Measurements from ENCODE around the gene CDK4.

Gene CDK4

DNA sequence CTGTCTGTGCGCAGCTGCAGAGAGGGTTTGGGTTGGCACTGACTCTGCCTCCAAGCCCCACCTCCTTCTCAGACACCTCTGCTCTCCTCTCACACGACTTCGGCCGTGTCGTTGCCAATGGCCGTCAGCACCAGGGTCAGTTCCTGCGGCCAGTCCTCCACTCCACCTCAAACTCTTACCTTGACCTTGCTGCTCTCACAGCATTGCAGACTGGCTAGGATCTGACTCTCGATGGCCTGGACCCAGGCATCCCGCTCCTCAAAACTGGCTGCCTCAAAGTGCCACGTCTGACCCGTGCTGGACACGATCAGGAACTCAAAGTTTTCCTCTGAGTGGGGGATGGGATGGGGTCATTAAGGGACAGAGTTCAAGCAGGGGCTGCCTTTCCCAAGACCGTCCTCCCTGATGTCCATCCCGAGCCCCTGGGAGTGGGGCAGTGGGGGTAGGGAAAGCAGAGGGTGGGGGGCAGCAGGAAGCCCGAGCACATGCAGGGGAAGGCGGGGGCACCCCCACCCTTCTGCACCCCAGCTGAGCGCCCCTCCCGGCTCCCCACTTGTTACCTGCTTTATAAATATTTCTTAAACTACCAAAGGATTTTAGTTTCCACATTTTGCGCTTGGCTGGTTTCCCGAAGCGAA, 24.2 kb downstream of the CDK4 start:
- DNase-seq: no peak
- TF ChIP-seq EZH2 (optimal IDR thresholded peaks at IDR 0.05; ENCODE audit: low read depth, low read length): no peak
- TF ChIP-seq CTCF (IDR thresholded peaks at IDR 0.05; ENCODE audit: low read length): no peak
- TF ChIP-seq EZH2phosphoT487 (IDR thresholded peaks at IDR 0.05; ENCODE audit: low read length): no peak
- no peaks in the 10 kb centered on the region for H3K4me1 ChIP-seq (ENCODE audit: low read length)
- H3K4me3 ChIP-seq (ENCODE audit: low read length): no peak overlapping the region
- no peak overlapping the region for H3K9ac ChIP-seq (ENCODE audit: low read length)
- H3K79me2 ChIP-seq (ENCODE audit: low read length): no peaks in the 10 kb centered on the region
- H3K36me3 ChIP-seq (replicated peaks; ENCODE audit: insufficient read depth, low read length): no peaks in the 10 kb centered on the region
- no peaks in the 10 kb centered on the region for H3K27me3 ChIP-seq (replicated peaks; ENCODE audit: insufficient read depth, low read length)
- no peak overlapping the region for H3K4me2 ChIP-seq (ENCODE audit: low read depth, low read length)
- no peaks in the 10 kb centered on the region; the same call in 1 of the 2 replicates for H3F3A ChIP-seq (ENCODE audit: insufficient read depth, low read length)
- no peaks in the 10 kb centered on the region for H3K9me3 ChIP-seq (replicated peaks; ENCODE audit: insufficient read depth, low read length)
- no peak overlapping the region for H3K27ac ChIP-seq (ENCODE audit: low read length)
- H2AFZ ChIP-seq (ENCODE audit: low read length): no peak overlapping the region
- no peaks in the 10 kb centered on the region for H4K20me1 ChIP-seq (ENCODE audit: insufficient read depth, low read length)
- H3K9me2 ChIP-seq (replicated peaks; ENCODE audit: insufficient read depth, low read length): no peaks in the 10 kb centered on the region

DNA sequence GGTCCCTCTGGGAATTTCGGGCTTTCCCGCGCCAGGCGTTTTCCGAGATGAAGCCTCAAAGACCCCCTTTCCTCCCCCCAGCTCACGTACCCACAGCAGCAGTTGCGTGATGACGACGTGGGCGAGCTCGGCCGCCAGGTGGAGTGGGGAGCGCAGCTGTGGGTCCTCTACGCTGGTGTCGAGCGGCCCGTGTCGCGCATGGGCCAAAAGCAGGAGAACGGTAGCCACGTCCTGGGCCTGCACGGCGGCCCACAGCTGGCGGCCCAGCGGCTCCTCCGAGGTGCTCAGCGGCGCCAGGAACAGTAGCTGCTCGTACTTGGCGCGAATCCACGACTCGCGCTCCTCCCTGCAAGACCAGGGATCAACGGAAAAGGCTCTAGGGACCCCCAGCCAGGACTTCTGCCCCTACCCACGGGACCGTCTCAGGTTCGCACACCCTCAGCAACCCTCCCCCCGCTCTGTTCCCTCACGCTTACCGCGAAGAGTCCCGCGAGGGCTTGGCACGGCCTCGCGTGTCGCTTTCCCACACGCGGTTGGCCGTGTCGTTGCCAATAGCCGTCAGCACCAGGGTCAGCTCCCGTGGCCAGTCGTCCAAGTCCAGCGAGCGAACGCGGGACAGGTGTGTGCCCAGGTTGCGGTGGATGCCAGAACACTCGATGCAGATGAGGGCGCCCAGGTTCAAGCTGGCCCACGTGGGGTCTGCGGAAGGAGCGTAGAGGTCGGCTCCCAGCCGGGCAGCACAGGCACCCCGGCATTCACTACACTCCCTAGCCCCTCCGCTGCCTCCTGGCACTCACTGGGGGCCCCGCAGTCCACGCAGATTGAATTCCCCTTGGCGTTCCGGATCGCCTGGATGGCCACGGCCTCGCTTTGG, 25.0 kb downstream of the CDK4 start:
- Histone ChIP-seq H3K4me2 (ENCODE audit: low read depth, low read length) (peak overlapping the region; percentile 70; the same call in 1 of the 2 replicates), H3K36me3 (replicated peaks; ENCODE audit: insufficient read depth, low read length) (no peaks in the 10 kb centered on the region), H3K9me2 (replicated peaks; ENCODE audit: insufficient read depth, low read length) (no peaks in the 10 kb centered on the region), H4K20me1 (ENCODE audit: insufficient read depth, low read length) (no peaks in the 10 kb centered on the region), H3K4me1 (ENCODE audit: low read length) (no peaks in the 10 kb centered on the region), H3K9me3 (replicated peaks; ENCODE audit: insufficient read depth, low read length) (no peaks in the 10 kb centered on the region), H3K4me3 (ENCODE audit: low read length) (peak overlapping the region; percentile 70), H3K27ac (ENCODE audit: low read length) (no peak overlapping the region), H3K79me2 (ENCODE audit: low read length) (no peaks in the 10 kb centered on the region), H3K9ac (ENCODE audit: low read length) (no peak overlapping the region; the same call in 1 of the 2 replicates), H2AFZ (ENCODE audit: low read length) (no peak overlapping the region), H3K27me3 (replicated peaks; ENCODE audit: insufficient read depth, low read length) (no peaks in the 10 kb centered on the region), H3F3A (ENCODE audit: insufficient read depth, low read length) (no peaks in the 10 kb centered on the region; the same call in 1 of the 2 replicates)
- TF ChIP-seq EZH2phosphoT487 (IDR thresholded peaks at IDR 0.05; ENCODE audit: low read length) (no peak), CTCF (IDR thresholded peaks at IDR 0.05; ENCODE audit: low read length) (no peak), EZH2 (optimal IDR thresholded peaks at IDR 0.05; ENCODE audit: low read depth, low read length) (no peak)
- no peak for DNase-seq

DNA sequence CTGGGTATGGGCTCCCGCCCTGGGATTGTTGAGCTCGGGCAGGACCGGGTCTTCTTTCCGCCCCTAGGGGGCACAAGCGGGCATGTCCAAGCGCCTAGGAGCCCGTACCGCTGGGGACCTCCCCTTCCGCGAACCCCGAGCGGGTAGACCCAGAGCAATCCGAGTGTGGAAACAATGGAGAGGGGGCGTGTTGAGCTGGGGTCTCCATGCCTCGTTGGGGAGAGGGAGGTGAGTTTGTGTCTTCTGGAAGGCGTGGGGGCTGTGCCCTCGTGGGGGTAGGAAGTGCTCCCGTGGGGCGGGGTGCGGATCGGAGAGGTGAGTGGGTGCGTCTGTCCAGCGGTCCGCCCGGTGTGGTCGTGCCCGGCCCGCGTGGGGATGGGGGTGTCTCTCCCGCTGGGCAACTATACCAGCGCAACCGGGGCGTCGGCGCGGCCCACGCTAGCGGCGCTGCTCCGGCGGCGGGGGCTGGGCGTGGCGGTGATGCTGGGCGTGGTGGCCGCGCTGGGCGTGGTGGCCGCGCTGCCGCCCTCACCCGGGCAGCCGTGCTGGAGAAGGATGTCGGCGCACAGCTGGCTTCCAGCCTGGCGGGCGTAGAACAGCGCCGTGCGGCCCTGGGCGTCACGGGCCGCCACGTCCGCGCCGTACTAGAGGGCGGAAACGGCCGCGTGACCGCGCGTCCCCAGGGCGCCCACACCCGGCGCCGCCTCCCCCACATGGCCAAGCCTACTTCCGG, 25.8 kb downstream of the CDK4 start:
- no peak for TF ChIP-seq EZH2 (optimal IDR thresholded peaks at IDR 0.05; ENCODE audit: low read depth, low read length)
- peak; percentile 73 for TF ChIP-seq CTCF (IDR thresholded peaks at IDR 0.05; ENCODE audit: low read length)
- H3K9me2 ChIP-seq (replicated peaks; ENCODE audit: insufficient read depth, low read length): no peaks in the 10 kb centered on the region
- H3K4me3 ChIP-seq (ENCODE audit: low read length): peak overlapping the region; percentile 70
- H4K20me1 ChIP-seq (ENCODE audit: insufficient read depth, low read length): no peaks in the 10 kb centered on the region
- H3K4me1 ChIP-seq (ENCODE audit: low read length): no peaks in the 10 kb centered on the region
- peak overlapping the region; percentile 70 for H3K4me2 ChIP-seq (ENCODE audit: low read depth, low read length)
- H3K79me2 ChIP-seq (ENCODE audit: low read length): no peaks in the 10 kb centered on the region
- H3F3A ChIP-seq (ENCODE audit: insufficient read depth, low read length): no peaks in the 10 kb centered on the region; the same call in 1 of the 2 replicates
- DNase-seq: peak; percentile 72
- H3K36me3 ChIP-seq (replicated peaks; ENCODE audit: insufficient read depth, low read length): no peaks in the 10 kb centered on the region
- peak overlapping the region; percentile 32; the same call in 1 of the 2 replicates for H3K9ac ChIP-seq (ENCODE audit: low read length)
- no peak overlapping the region for H3K27ac ChIP-seq (ENCODE audit: low read length)
- no peaks in the 10 kb centered on the region for H3K9me3 ChIP-seq (replicated peaks; ENCODE audit: insufficient read depth, low read length)
- H2AFZ ChIP-seq (ENCODE audit: low read length): peak overlapping the region; percentile 69
- no peaks in the 10 kb centered on the region for H3K27me3 ChIP-seq (replicated peaks; ENCODE audit: insufficient read depth, low read length)
